Measurements from ENCODE around the gene KAT6B. TPM values are rescaled to one million over a fixed set of nuclear protein-coding genes. Genes with fewer than 3 reads are reported as not detected.

Gene KAT6B
- total and polyA plus RNA-seq, 10 of the 15 experiments (the other 5 are each of a cell fraction or from before 2014, with no cell fraction given): 2.7 to 22.6 (median 15.7) TPM

- TF ChIP-seq E2F8 (IDR thresholded peaks at IDR 0.05; ENCODE audit: low read depth, partially characterized antibody) (no peak), EP300 (IDR thresholded peaks at IDR 0.05; ENCODE audit: borderline replicate concordance in 1 of 2, control insufficient read depth in 1 of 2, low read depth in 2 of 2, low read length in 2 of 2) (no peak), KAT2A (conservative IDR thresholded peaks at IDR 0.05; ENCODE audit: control insufficient read depth, low read depth, low read length) (no peak), RFX5 (IDR thresholded peaks at IDR 0.05; ENCODE audit: low read depth, low read length) (no peak), MYC (IDR thresholded peaks at IDR 0.05; ENCODE audit: insufficient read depth, insufficient read length, insufficient replicate concordance, low read length, severe bottlenecking) (peak; percentile 37), NFYB (IDR thresholded peaks at IDR 0.05; ENCODE audit: insufficient read depth, low read depth, low read length) (no peak), ZSCAN29 (IDR thresholded peaks at IDR 0.05) (no peak), ZBED1 (IDR thresholded peaks at IDR 0.05; ENCODE audit: borderline replicate concordance) (no peak), ZNF24 (IDR thresholded peaks at IDR 0.05) (no peak), E4F1 (IDR thresholded peaks at IDR 0.05; ENCODE audit: borderline replicate concordance, partially characterized antibody) (no peak), SMAD5 (IDR thresholded peaks at IDR 0.05; ENCODE audit: low read depth) (no peak), E2F4 (IDR thresholded peaks at IDR 0.05; ENCODE audit: low read depth, low read length) (no peak), RAD51 (IDR thresholded peaks at IDR 0.05) (no peak), SIN3A (IDR thresholded peaks at IDR 0.05; ENCODE audit: low read depth, low read length) (no peak), FOS (IDR thresholded peaks at IDR 0.05; ENCODE audit: borderline replicate concordance, extremely low read depth, insufficient read length) (no peak), FOXK2 (IDR thresholded peaks at IDR 0.05) (no peak), YY1 (IDR thresholded peaks at IDR 0.05; ENCODE audit: low read depth, low read length) (no peak; the same call in 1 of the 2 replicates), MXI1 (IDR thresholded peaks at IDR 0.05; ENCODE audit: low read depth, low read length) (no peak), BMI1 (IDR thresholded peaks at IDR 0.05; ENCODE audit: borderline replicate concordance) (no peak), TBL1XR1 (IDR thresholded peaks at IDR 0.05; ENCODE audit: low read depth, low read length) (no peak), IRF3 (IDR thresholded peaks at IDR 0.05) (no peak), YBX1 (IDR thresholded peaks at IDR 0.05) (no peak), POLR2A (IDR thresholded peaks at IDR 0.05; ENCODE audit: low read depth, low read length) (peak; percentile 86), RAD21 (IDR thresholded peaks at IDR 0.05; ENCODE audit: insufficient read depth, low read depth, low read length) (no peak), TARDBP (IDR thresholded peaks at IDR 0.05; ENCODE audit: borderline replicate concordance) (no peak), STAT3 (IDR thresholded peaks at IDR 0.05; ENCODE audit: low read depth, low read length) (no peak)
Measured at GRCh38 chr10:74824900-74825370, 1.5 kb upstream of the KAT6B start (continued).
